ENCODE measurements around the gene OR8K3.

Gene OR8K3

GRCh38 chr11:56331861-56332491, 17.0 kb downstream of the OR8K3 start:
- DNase-seq (ENCODE audit: low read depth in 2 of 2): no peak
- TF ChIP-seq CTCF (IDR thresholded peaks at IDR 0.05; ENCODE audit: low read depth, low read length): no peak
- H3K4me3 ChIP-seq (replicated peaks in 1 of 2; ENCODE audit: low read depth in 2 of 2, low read length in 2 of 2): no peak overlapping the region

GRCh38 chr11:56333156-56333555, 18.2 kb downstream of the OR8K3 start:
- DNase-seq (ENCODE audit: low read depth in 2 of 2): no peak
- no peak for TF ChIP-seq CTCF (IDR thresholded peaks at IDR 0.05; ENCODE audit: low read depth, low read length)
- no peak overlapping the region for H3K4me3 ChIP-seq (replicated peaks in 1 of 2; ENCODE audit: low read depth in 2 of 2, low read length in 2 of 2)

GRCh38 chr11:56340289-56340688, 25.3 kb downstream of the OR8K3 start:
- no peak for DNase-seq (ENCODE audit: low read depth in 2 of 2)
- TF ChIP-seq CTCF (IDR thresholded peaks at IDR 0.05; ENCODE audit: low read depth, low read length): no peak
- H3K4me3 ChIP-seq (replicated peaks in 1 of 2; ENCODE audit: low read depth in 2 of 2, low read length in 2 of 2): no peak overlapping the region

- no peak for TF ChIP-seq CTCF (IDR thresholded peaks at IDR 0.05; ENCODE audit: low read depth, low read length)
- no peak within 1 kb of the TSS for H3K4me3 ChIP-seq (replicated peaks in 1 of 2; ENCODE audit: low read depth in 2 of 2, low read length in 2 of 2)
- DNase-seq (ENCODE audit: low read depth in 2 of 2): no peak
Observed at GRCh38 chr11:56345739-56346138, 30.8 kb downstream of the OR8K3 start, which contains the start of gene OR8K1. TSS of gene OR8K1 (plus strand) at chr11:56346039. CDS start at chr11:56346039, 0 bp downstream.

- no peak for TF ChIP-seq CTCF (IDR thresholded peaks at IDR 0.05; ENCODE audit: low read depth, low read length)
- no peak for DNase-seq (ENCODE audit: low read depth in 2 of 2)
- no peak within 1 kb of the TSS for H3K4me3 ChIP-seq (replicated peaks in 1 of 2; ENCODE audit: low read depth in 2 of 2, low read length in 2 of 2)
Observed at GRCh38 chr11:56353991-56354390, 39.0 kb downstream of the OR8K3 start, which contains the start of gene OR8J1. TSS of gene OR8J1 (plus strand) at chr11:56354291. CDS start at chr11:56360247, 5,956 bp downstream.

Data from cardiac fibroblast (primary cell).